GM21360 (cell line): ENCODE measurements around the gene SMIM36.
"Not testable (repeated sequence)": the region's sequence is repeated elsewhere in the genome, so short reads cannot be mapped to it uniquely, and the experiment has no call there.

Experiments
- ATAC-seq: cut with Tn5 transposase; IDR thresholded peaks from one replicate; pipeline ENCODE4 v1.9.1; 2021; ENCODE audit warnings: mild to moderate bottlenecking, moderate library complexity; ENCODE audit not compliant: unreplicated experiment

The SMIM36 gene

GRCh38 chr17:55417411-55418268, 93.6 kb downstream of the SMIM36 start:
- ATAC-seq: no peak

GRCh38 chr17:55416470-55417052, 94.7 kb downstream of the SMIM36 start:
- no peak for ATAC-seq

- no peak for ATAC-seq
Measured at GRCh38 chr17:55416000-55416399, 95.3 kb downstream of the SMIM36 start.

GRCh38 chr17:55414983-55415382, 96.3 kb downstream of the SMIM36 start:
- ATAC-seq: no peak

- no peak for ATAC-seq
Measured at GRCh38 chr17:55413825-55414489, 97.3 kb downstream of the SMIM36 start.

GRCh38 chr17:55411463-55411855, 99.8 kb downstream of the SMIM36 start:
- ATAC-seq: no peak

GRCh38 chr17:55410722-55411462, 100.4 kb downstream of the SMIM36 start:
- ATAC-seq: no peak

- ATAC-seq: no peak
Measured at GRCh38 chr17:55409030-55409800, 102.0 kb downstream of the SMIM36 start.

- no peak for ATAC-seq
Measured at GRCh38 chr17:55407641-55408566, 103.3 kb downstream of the SMIM36 start.

GRCh38 chr17:55405600-55405999, 105.7 kb downstream of the SMIM36 start:
- no peak for ATAC-seq

- ATAC-seq: not testable (repeated sequence)
Measured at GRCh38 chr17:55404197-55404596, 107.1 kb downstream of the SMIM36 start.

GRCh38 chr17:55402374-55402773, 108.9 kb downstream of the SMIM36 start:
- ATAC-seq: no peak
